Stimulated activated CD4-positive, alpha-beta T cell treated with anti-CD3 and anti-CD28 coated beads, Interleukin-12 subunit alpha, Interleukin-12 subunit beta, amount 100 ng/mL, for 4 hours (primary cell): Measurements from ENCODE around the gene MBD3L4.
"Not testable (repeated sequence)": the region's sequence is repeated elsewhere in the genome, so short reads cannot be mapped to it uniquely, and the experiment has no call there.

Experiments
- DNase-seq: peaks from one replicate; pipeline ENCODE4 v3.0.0-alpha.2; 2020

MBD3L4 gene

DNA sequence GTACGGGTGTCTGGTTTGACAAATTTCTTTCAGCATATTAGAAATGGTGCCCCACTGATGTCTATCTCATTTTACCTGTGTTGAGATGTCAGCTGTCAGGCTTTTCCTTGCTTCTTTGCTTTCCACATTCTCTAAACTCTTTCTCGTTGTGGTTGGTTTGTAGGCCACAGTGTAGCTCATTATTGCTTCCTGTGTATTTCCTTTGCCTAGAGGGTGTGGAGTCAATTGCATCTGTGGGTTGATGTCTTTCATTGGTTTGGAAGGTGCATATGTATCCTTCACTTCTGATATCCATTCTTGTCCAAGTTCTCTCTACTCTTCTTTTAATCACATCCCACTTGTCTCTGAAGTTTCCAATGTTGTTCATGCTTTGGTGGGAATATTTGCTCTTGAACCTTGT is 1.6 kb upstream of the MBD3L4 start:
- DNase-seq = not testable (repeated sequence)

GRCh38 chr19:7030278-7030677 is 9.7 kb downstream of the MBD3L4 start, which contains the start of gene MBD3L5:
MBD3L5 (plus strand) TSS chr19:7030578; CDS start chr19:7030612, 34 bp downstream.
- not testable (repeated sequence) for DNase-seq

DNA sequence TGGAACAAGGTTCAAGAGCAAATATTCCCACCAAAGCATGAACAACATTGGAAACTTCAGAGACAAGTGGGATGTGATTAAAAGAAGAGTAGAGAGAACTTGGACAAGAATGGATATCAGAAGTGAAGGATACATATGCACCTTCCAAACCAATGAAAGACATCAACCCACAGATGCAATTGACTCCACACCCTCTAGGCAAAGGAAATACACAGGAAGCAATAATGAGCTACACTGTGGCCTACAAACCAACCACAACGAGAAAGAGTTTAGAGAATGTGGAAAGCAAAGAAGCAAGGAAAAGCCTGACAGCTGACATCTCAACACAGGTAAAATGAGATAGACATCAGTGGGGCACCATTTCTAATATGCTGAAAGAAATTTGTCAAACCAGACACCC is 11.2 kb downstream of the MBD3L4 start:
- DNase-seq = not testable (repeated sequence)

GRCh38 chr19:7021331-7021730 is 18.6 kb downstream of the MBD3L4 start, which contains the start of gene MBD3L2B:
MBD3L2B (minus strand) TSS chr19:7021431; CDS start chr19:7021397, 34 bp downstream.
- not testable (repeated sequence) for DNase-seq

DNA sequence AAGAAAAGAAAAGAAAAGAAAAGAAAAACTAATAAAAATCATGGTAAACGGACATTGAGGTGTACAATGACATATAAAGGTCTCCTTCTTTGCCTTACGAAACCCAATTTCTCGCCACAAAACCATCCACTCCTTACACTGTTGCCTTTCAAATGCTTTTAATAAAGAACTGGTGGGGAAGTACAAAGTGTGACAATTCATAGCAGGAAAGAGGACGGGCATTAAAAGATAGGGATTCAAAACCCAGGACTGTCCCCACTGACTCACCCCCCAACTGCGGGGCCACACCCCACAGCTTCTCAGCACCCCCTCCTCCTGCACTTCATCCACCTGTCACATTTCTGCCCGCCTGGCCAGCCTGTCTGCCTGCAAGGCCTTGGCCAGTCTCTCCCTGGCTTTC is 21.2 kb downstream of the MBD3L4 start:
- DNase-seq = no peak

GRCh38 chr19:7013678-7014077 is 26.3 kb downstream of the MBD3L4 start:
- no peak for DNase-seq

GRCh38 chr19:7010722-7011593 is 29.0 kb downstream of the MBD3L4 start:
- no peak for DNase-seq

GRCh38 chr19:7007859-7008258 is 32.1 kb downstream of the MBD3L4 start:
- DNase-seq = no peak

GRCh38 chr19:7006135-7006704 is 33.8 kb downstream of the MBD3L4 start:
- DNase-seq = no peak

DNA sequence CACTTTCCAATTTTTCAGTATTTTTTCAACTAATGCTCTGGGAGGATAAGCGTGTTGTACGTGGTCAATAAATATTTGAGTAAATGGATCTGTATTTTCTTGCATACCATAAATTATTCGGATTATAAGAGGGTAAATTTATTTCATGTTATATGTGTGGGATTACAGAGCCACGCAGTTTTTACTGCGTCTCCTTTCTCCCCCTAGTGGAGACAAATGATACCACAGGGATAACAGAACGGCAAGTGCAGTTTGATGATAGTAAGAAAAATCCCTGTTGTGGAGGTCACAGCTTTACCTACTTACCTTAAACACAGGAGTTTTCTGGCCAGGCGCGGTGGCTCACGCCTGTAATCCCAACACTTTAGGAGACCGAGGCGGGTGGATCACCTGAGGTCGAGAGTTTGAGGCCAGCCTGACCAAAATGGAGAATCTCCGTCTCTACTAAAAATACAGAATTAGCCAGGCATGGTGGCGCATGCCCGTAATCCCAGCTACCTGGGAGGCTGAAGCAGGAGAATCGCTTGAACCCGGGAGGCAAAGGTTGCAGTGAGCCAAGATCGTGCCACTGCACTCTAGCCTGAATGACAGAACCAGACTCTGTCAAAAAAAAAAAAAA is 35.6 kb downstream of the MBD3L4 start:
- no peak for DNase-seq

- no peak for DNase-seq
Measured at GRCh38 chr19:7000816-7001215, 39.2 kb downstream of the MBD3L4 start.

DNA sequence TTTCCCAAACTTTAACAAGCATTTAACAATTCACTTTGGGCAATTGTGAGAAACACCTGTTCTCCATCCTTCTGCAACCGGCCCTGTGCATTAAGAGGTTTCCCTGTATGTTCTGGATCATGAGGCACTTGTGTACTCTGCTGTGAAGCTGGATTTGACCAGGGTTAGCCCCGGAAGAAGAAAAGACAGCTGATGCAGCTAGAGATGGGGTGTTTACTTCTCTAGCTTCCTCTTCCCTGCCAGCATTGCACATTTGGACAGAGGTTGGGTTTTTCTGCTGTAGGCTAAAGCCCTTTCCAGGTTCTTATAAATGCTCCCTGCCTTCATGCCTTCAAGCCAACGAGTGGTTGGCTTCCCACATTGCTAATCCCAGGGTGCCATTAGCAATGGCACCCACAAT is 39.6 kb downstream of the MBD3L4 start:
- DNase-seq = no peak

GRCh38 chr19:6999933-7000332 is 40.0 kb downstream of the MBD3L4 start:
- DNase-seq = no peak

DNA sequence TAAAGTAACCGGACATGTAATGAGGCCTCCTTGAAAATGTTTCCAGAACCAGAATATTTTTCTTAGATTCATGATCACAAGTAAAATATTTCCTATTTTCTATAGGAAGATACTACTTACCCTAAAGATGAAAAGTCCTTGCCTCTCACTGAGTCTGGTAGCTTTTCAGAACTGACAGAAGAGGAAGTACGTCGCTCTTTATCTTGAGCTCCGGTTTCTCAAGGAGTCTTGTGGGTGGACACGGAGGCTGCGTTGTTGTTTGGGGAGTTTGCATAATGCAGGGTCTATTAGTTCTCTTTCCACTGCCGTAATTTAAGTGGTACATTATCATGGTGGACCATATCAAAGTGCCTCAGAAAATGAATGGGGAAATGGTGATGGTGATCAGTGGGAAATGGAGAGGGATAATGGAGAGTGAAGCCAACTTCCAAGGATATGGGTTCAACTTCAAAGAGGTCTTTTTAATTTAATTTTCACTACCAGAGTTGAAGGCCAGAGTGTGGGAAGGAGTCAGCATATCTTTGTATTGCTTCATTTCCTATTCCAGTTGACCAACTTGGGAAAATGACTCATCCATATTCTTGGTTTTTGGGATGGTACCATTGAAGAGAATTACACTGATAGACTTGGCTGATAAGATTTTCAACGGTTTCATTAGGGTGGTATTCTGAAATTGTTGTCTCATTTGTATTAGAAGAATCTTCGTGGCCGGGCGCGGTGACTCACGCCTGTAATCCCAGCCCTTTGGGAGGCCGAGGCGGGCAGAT is 42.1 kb downstream of the MBD3L4 start:
- no peak for DNase-seq

- DNase-seq = no peak
Measured at GRCh38 chr19:6996810-6997209, 43.2 kb downstream of the MBD3L4 start.

GRCh38 chr19:6995054-6995453 is 44.9 kb downstream of the MBD3L4 start:
- no peak for DNase-seq

DNA sequence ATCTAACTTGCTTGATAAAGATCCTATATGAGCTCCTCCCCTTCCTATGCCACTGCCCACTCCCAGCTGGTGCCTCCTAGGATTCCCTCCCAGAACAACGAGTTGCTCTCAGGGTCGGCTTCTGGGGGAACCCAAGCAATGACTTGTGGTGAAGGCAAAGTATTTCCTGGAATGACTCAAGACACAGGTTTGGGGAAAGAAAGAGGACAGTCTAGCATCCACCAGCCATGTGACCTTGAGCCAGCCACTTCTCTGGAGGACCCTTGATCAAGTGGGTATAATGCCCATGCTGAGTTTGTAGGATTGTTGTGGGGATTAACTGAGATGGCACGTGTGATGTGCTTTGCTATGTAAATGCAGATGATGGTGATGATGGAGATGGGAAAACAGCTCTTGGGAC is 51.7 kb downstream of the MBD3L4 start:
- DNase-seq = no peak

DNA sequence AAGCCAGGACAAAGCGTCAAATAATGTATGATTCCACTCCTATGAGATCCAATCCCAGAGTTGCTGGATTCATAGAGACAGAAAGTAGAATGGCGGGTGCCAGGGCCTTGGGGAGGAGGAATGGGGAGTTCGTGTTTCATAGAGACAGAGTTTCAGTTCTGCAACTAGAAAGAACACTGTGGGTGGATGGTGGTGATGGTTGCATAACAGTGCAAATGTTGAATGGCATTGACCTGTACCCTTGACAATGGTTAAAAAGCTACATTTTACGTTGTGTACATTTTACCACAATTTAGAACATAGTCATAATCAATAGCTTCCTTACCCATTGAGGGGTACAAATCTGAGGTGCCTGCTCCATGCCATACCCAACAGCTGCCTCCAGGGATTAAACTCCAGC is 52.1 kb downstream of the MBD3L4 start:
- DNase-seq = no peak
